Ishikawa (cell line): ENCODE data around the gene SAT2.

Experiments used
- CEBPB ChIP-seq: IDR thresholded peaks from 2 replicates; pipeline ENCODE4 v1.6.1; 2012
- CREB1 ChIP-seq: IDR thresholded peaks from 2 replicates; pipeline ENCODE4 v1.6.1; 2012; ENCODE audit warnings: low read depth
- EGR1 ChIP-seq: IDR thresholded peaks from 2 replicates; pipeline ENCODE4 v1.6.1; 2012
- EP300 ChIP-seq: IDR thresholded peaks from 2 replicates; pipeline ENCODE4 v1.6.1; 2012; ENCODE audit warnings: borderline replicate concordance
- FOXM1 ChIP-seq: IDR thresholded peaks from 2 replicates; pipeline ENCODE4 v1.6.1; 2012; ENCODE audit warnings: low read depth, borderline replicate concordance
- MAX ChIP-seq: IDR thresholded peaks from 2 replicates; pipeline ENCODE4 v1.6.1; 2012
- NFIC ChIP-seq: IDR thresholded peaks from 2 replicates; pipeline ENCODE4 v1.6.1; 2012
- RAD21 ChIP-seq: IDR thresholded peaks from 2 replicates; pipeline ENCODE4 v1.6.1; 2012; ENCODE audit warnings: low read depth
- REST ChIP-seq: IDR thresholded peaks from 2 replicates; pipeline ENCODE4 v1.6.1; 2012; ENCODE audit warnings: low read depth, mild to moderate bottlenecking
- TAF1 ChIP-seq: IDR thresholded peaks from 2 replicates; pipeline ENCODE4 v1.6.1; 2012; ENCODE audit warnings: low read depth, mild to moderate bottlenecking
- TCF12 ChIP-seq: IDR thresholded peaks from 2 replicates; pipeline ENCODE4 v1.6.1; 2012; ENCODE audit warnings: low read depth
- TEAD4 ChIP-seq: IDR thresholded peaks from 2 replicates; pipeline ENCODE4 v1.6.1; 2012
- USF1 ChIP-seq: IDR thresholded peaks from 2 replicates; pipeline ENCODE4 v1.6.1; 2012
- YY1 ChIP-seq: IDR thresholded peaks from 2 replicates; pipeline ENCODE4 v1.6.1; 2012; ENCODE audit warnings: low read depth
- ZBTB7A ChIP-seq: IDR thresholded peaks from 2 replicates; pipeline ENCODE4 v1.6.1; 2012; ENCODE audit warnings: low read depth

The SAT2 gene

GRCh38 chr17:7640783-7641182 is 13.2 kb upstream of the SAT2 start:
- no peak for TF ChIP-seq CEBPB

GRCh38 chr17:7636163-7636562 is 8.5 kb upstream of the SAT2 start:
- TF ChIP-seq TCF12: no peak
- no peak for TF ChIP-seq RAD21
- no peak for TF ChIP-seq EGR1
- no peak for TF ChIP-seq CREB1
- TF ChIP-seq MAX: no peak
- TF ChIP-seq EP300: no peak
- no peak for TF ChIP-seq NFIC
- TF ChIP-seq YY1: no peak
- no peak for TF ChIP-seq CEBPB
- no peak for TF ChIP-seq TEAD4
- no peak for TF ChIP-seq FOXM1
- TF ChIP-seq USF1: no peak
- no peak for TF ChIP-seq REST
- no peak for TF ChIP-seq TAF1
- no peak for TF ChIP-seq ZBTB7A

- TF ChIP-seq TEAD4 (no peak), RAD21 (peak; percentile 72)
These were observed 6.8 kb upstream of the SAT2 start for GRCh38 chr17:7634384-7634783.

- no peak for TF ChIP-seq TEAD4
- no peak for TF ChIP-seq TAF1
- no peak for TF ChIP-seq TCF12
- TF ChIP-seq FOXM1: no peak
- no peak for TF ChIP-seq EP300
- TF ChIP-seq RAD21: no peak
- no peak for TF ChIP-seq USF1
- no peak for TF ChIP-seq ZBTB7A
- TF ChIP-seq CEBPB: no peak
- no peak for TF ChIP-seq MAX
- TF ChIP-seq CREB1: no peak
- TF ChIP-seq EGR1: no peak
- no peak for TF ChIP-seq REST
- no peak for TF ChIP-seq NFIC
These were observed 5.5 kb upstream of the SAT2 start for GRCh38 chr17:7633093-7633492.

GRCh38 chr17:7632492-7632894 is 4.9 kb upstream of the SAT2 start:
- TF ChIP-seq CEBPB (no peak), RAD21 (peak; percentile 72)

GRCh38 chr17:7631398-7632380 is 4.1 kb upstream of the SAT2 start:
- TF ChIP-seq YY1 (no peak), TCF12 (no peak), TAF1 (no peak), EGR1 (no peak), CREB1 (no peak), MAX (no peak), USF1 (no peak), ZBTB7A (no peak), CEBPB (no peak), REST (no peak), FOXM1 (no peak), TEAD4 (no peak)
